GM21619 (cell line): ENCODE data around the gene MYOC.
"Not testable (repeated sequence)": the region's sequence is repeated elsewhere in the genome, so short reads cannot be mapped to it uniquely, and the experiment has no call there.

Source experiments
- ATAC-seq: cut with Tn5 transposase; IDR thresholded peaks from one replicate; pipeline ENCODE4 v1.9.1; 2021; ENCODE audit not compliant: unreplicated experiment

Gene MYOC

GRCh38 chr1:171606402-171606941 lies 46.0 kb downstream of the MYOC start:
- ATAC-seq, result peak; percentile 48

- not testable (repeated sequence) for ATAC-seq
Observed at GRCh38 chr1:171603042-171603441, 49.4 kb downstream of the MYOC start.

GRCh38 chr1:171600862-171601261 lies 51.6 kb downstream of the MYOC start:
- ATAC-seq, result no peak

- ATAC-seq, result peak; percentile 46
Observed at GRCh38 chr1:171600310-171600709, 52.2 kb downstream of the MYOC start.

- ATAC-seq, result no peak
Observed at GRCh38 chr1:171597203-171597602, 55.3 kb downstream of the MYOC start.

GRCh38 chr1:171596705-171597104 lies 55.8 kb downstream of the MYOC start:
- no peak for ATAC-seq

- no peak for ATAC-seq
Observed at GRCh38 chr1:171596119-171596518, 56.4 kb downstream of the MYOC start.

GRCh38 chr1:171595324-171595723 lies 57.2 kb downstream of the MYOC start:
- ATAC-seq, result no peak

- ATAC-seq, result no peak
Observed at GRCh38 chr1:171590022-171590421, 62.5 kb downstream of the MYOC start.

- no peak for ATAC-seq
Observed at GRCh38 chr1:171588230-171588629, 64.3 kb downstream of the MYOC start.

GRCh38 chr1:171585715-171586114 lies 66.8 kb downstream of the MYOC start:
- no peak for ATAC-seq
